ENCODE data around the gene MINDY4. TPM values are rescaled to one million over a fixed set of nuclear protein-coding genes. Genes with fewer than 3 reads are reported as not detected.

Gene MINDY4
- total and polyA plus RNA-seq, 2 of the 4 experiments (the other 2 are of a cell fraction), result 1.8 to 3.6 TPM

- Histone ChIP-seq H2AK5ac (ENCODE audit: low read depth, low read length) (no peak overlapping the region; the same call in 1 of the 2 replicates), H3K27ac (ENCODE audit: insufficient read depth, low read length) (no peak overlapping the region), H3K4me1 (ENCODE audit: control insufficient read depth, insufficient read depth, low read length) (peaks cover 10% of the 10 kb centered on the region; the same call in 1 of the 2 replicates), H2BK120ac (ENCODE audit: low read depth, low read length) (no peak overlapping the region), H2BK20ac (ENCODE audit: low read depth, low read length) (no peak overlapping the region), H3K4me2 (ENCODE audit: low read depth, low read length) (no peak overlapping the region), H3K23ac (ENCODE audit: low read depth, low read length) (no peak overlapping the region), H2AK9ac (replicated peaks; ENCODE audit: low read depth, low read length, poor library complexity) (no peak overlapping the region), H3K9me1 (ENCODE audit: insufficient read depth, low read length) (peaks cover 5% of the 10 kb centered on the region; the same call in 1 of the 2 replicates), H3K27me3 (ENCODE audit: control insufficient read depth, insufficient read depth, low read length) (peaks cover 13% of the 10 kb centered on the region), H3K79me1 (ENCODE audit: low read depth in 1 of 2, low read length in 2 of 2) (no peaks in the 10 kb centered on the region), H3K4ac (ENCODE audit: low read depth, low read length) (no peak overlapping the region), H3K36me3 (ENCODE audit: control insufficient read depth, insufficient read depth, low read length) (no peaks in the 10 kb centered on the region), H3K18ac (ENCODE audit: low read depth, low read length) (no peak overlapping the region), H3K9me3 (ENCODE audit: control insufficient read depth, insufficient read depth, low read length) (no peaks in the 10 kb centered on the region; the same call in 1 of the 2 replicates), H2BK5ac (ENCODE audit: low read depth, low read length, poor library complexity, severe bottlenecking) (no peak overlapping the region), H3K56ac (ENCODE audit: extremely low read depth, insufficient read depth, low read length) (no peak overlapping the region), H4K8ac (ENCODE audit: low read depth in 2 of 2, low read length in 2 of 2) (no peak overlapping the region), H2AFZ (replicated peaks; ENCODE audit: low read length, poor library complexity) (no peak overlapping the region), H4K20me1 (ENCODE audit: insufficient read depth, low read length) (no peaks in the 10 kb centered on the region; the same call in 1 of the 2 replicates), H3K14ac (replicated peaks; ENCODE audit: low read depth, low read length) (no peak overlapping the region), H4K91ac (ENCODE audit: insufficient read depth, low read depth, low read length) (no peak overlapping the region), H4K5ac (ENCODE audit: low read depth, low read length) (no peak overlapping the region), H3K4me3 (ENCODE audit: insufficient read depth, low read depth, low read length) (no peak overlapping the region), H3K9ac (ENCODE audit: low read depth, low read length) (no peak overlapping the region), H2BK15ac (ENCODE audit: low read depth, low read length) (no peak overlapping the region)
- no peak for DNase-seq
- CTCF ChIA-PET, result no interaction called here
- peak; percentile 7; the same call in 1 of the 2 replicates for ATAC-seq (ENCODE audit: low read depth)
- WGBS, 2 experiments (ENCODE audit: extremely low coverage in 2 of 2, insufficient read length in 1 of 2), result 83% methylated on average over 4 of the region's 14 CpGs; no CpG with 5 or more reads in 1 of the 2 experiments
- intact Hi-C loops (cut with micrococcal nuclease) (no loop called here), in situ Hi-C loops (cut with MboI; ENCODE audit: low sequenced_read_pairs) (no loop called here), dilution Hi-C loops (cut with HindIII; ENCODE audit: low sequenced_read_pairs, unreplicated experiment) (no loop called here)
- POLR2A ChIA-PET (ENCODE audit: unreplicated experiment), result no interaction called here
- BruUV-seq (replicated peaks), result no TSS peak
- no peak for TF ChIP-seq MAFK (IDR thresholded peaks at IDR 0.05; ENCODE audit: low read depth, low read length)
- TF ChIP-seq CEBPB (IDR thresholded peaks at IDR 0.05; ENCODE audit: low read depth, low read length), result no peak
- no peak for TF ChIP-seq MXI1 (IDR thresholded peaks at IDR 0.05; ENCODE audit: borderline replicate concordance, low read depth, low read length)
- no peak for TF ChIP-seq FOS (IDR thresholded peaks at IDR 0.05; ENCODE audit: low read depth, low read length)
- no peak for TF ChIP-seq RAD21 (IDR thresholded peaks at IDR 0.05; ENCODE audit: low read length)
Measured at GRCh38 chr7:30894866-30895605, 123.8 kb downstream of the MINDY4 start.

Data from IMR-90 (cell line).